ENCODE measurements around the gene POU3F1. TPM values are rescaled to one million over a fixed set of nuclear protein-coding genes. Genes with fewer than 3 reads are reported as not detected.
A peak's percentile ranks its signal among the peaks of the same experiment; 100 is the strongest.
"Not testable (repeated sequence)": the region's sequence is repeated elsewhere in the genome, so short reads cannot be mapped to it uniquely, and the experiment has no call there.

Gene POU3F1
- total RNA-seq, 3 donors from 2014 or later, result 0.91 to 1.3 (median 1.0) TPM

- H3K27me3 Mint-ChIP-seq (ENCODE audit: low read depth), result peaks cover 29% of the 10 kb centered on the region
- DNase-seq, result peak; percentile 75
These were observed 450 bp upstream of the POU3F1 start for GRCh38 chr1:38046884-38047602.

GRCh38 chr1:38045401-38046332, 926 bp downstream of the POU3F1 start:
- peak overlapping the region; percentile 60 for H3K4me3 Mint-ChIP-seq
- no peaks in the 10 kb centered on the region for H3K9me3 Mint-ChIP-seq
- peaks cover 8% of the 10 kb centered on the region for H3K4me1 Mint-ChIP-seq (ENCODE audit: low read depth)
- no peak for DNase-seq
- no peaks in the 10 kb centered on the region for H3K36me3 Mint-ChIP-seq (ENCODE audit: insufficient read depth)
- H3K27me3 Mint-ChIP-seq (ENCODE audit: low read depth), result peaks cover 41% of the 10 kb centered on the region
- peak; percentile 1 to 2 for ATAC-seq

More at GRCh38 chr1:38046884-38047602, 450 bp upstream of the POU3F1 start:
- H3K9me3 Mint-ChIP-seq, result no peaks in the 10 kb centered on the region
- peak overlapping the region; percentile 74 for H3K4me3 Mint-ChIP-seq
- ATAC-seq, result peak; percentile 89 to 90
- H3K36me3 Mint-ChIP-seq (ENCODE audit: insufficient read depth), result no peaks in the 10 kb centered on the region
- H3K4me1 Mint-ChIP-seq (ENCODE audit: low read depth), result peaks cover 8% of the 10 kb centered on the region

- DNase-seq (no peak), ATAC-seq (no peak)
- Mint-ChIP-seq H3K4me3 (peak overlapping the region; percentile 73), H3K9me3 (no peaks in the 10 kb centered on the region), H3K27me3 (ENCODE audit: low read depth) (peaks cover 52% of the 10 kb centered on the region), H3K36me3 (ENCODE audit: insufficient read depth) (no peaks in the 10 kb centered on the region), H3K4me1 (ENCODE audit: low read depth) (peaks cover 8% of the 10 kb centered on the region)
These were observed 2.1 kb downstream of the POU3F1 start for GRCh38 chr1:38044221-38045215.

- ATAC-seq (no peak), DNase-seq (no peak)
- Mint-ChIP-seq H3K27me3 (ENCODE audit: low read depth) (peaks cover 55% of the 10 kb centered on the region), H3K36me3 (ENCODE audit: insufficient read depth) (no peaks in the 10 kb centered on the region), H3K4me1 (ENCODE audit: low read depth) (peaks cover 8% of the 10 kb centered on the region), H3K4me3 (peak overlapping the region; percentile 30), H3K9me3 (no peaks in the 10 kb centered on the region)
These were observed 3.4 kb downstream of the POU3F1 start for GRCh38 chr1:38043036-38043747.

GRCh38 chr1:38041936-38042834, 4.4 kb downstream of the POU3F1 start:
- no peaks in the 10 kb centered on the region for H3K9me3 Mint-ChIP-seq
- H3K4me1 Mint-ChIP-seq (ENCODE audit: low read depth), result peaks cover 8% of the 10 kb centered on the region
- H3K36me3 Mint-ChIP-seq (ENCODE audit: insufficient read depth), result no peaks in the 10 kb centered on the region
- ATAC-seq (no peak), DNase-seq (no peak)
- H3K27me3 Mint-ChIP-seq (ENCODE audit: low read depth), result peaks cover 52% of the 10 kb centered on the region
- H3K4me3 Mint-ChIP-seq, result no peak overlapping the region

- no peaks in the 10 kb centered on the region for H3K36me3 Mint-ChIP-seq (ENCODE audit: insufficient read depth)
- H3K4me3 Mint-ChIP-seq, result no peak overlapping the region
- H3K4me1 Mint-ChIP-seq (ENCODE audit: low read depth), result peaks cover 4% of the 10 kb centered on the region
- DNase-seq (no peak), ATAC-seq (no peak)
- H3K27me3 Mint-ChIP-seq (ENCODE audit: low read depth), result peaks cover 47% of the 10 kb centered on the region
- H3K9me3 Mint-ChIP-seq, result no peaks in the 10 kb centered on the region
These were observed 7.1 kb downstream of the POU3F1 start for GRCh38 chr1:38039331-38040088.

- Mint-ChIP-seq H3K9me3 (no peaks in the 10 kb centered on the region), H3K36me3 (ENCODE audit: insufficient read depth) (no peaks in the 10 kb centered on the region), H3K4me1 (ENCODE audit: low read depth) (peaks cover under 1% of the 10 kb centered on the region), H3K27me3 (ENCODE audit: low read depth) (peaks cover 45% of the 10 kb centered on the region), H3K4me3 (no peak overlapping the region)
- ATAC-seq, result no peak
- DNase-seq, result no peak
These were observed 7.7 kb downstream of the POU3F1 start for GRCh38 chr1:38038861-38039260.

GRCh38 chr1:38037221-38037939, 9.2 kb downstream of the POU3F1 start:
- ATAC-seq (no peak), DNase-seq (no peak)
- H3K4me3 Mint-ChIP-seq, result no peak overlapping the region
- H3K36me3 Mint-ChIP-seq (ENCODE audit: insufficient read depth), result no peaks in the 10 kb centered on the region
- no peaks in the 10 kb centered on the region for H3K4me1 Mint-ChIP-seq (ENCODE audit: low read depth)
- H3K9me3 Mint-ChIP-seq, result no peaks in the 10 kb centered on the region
- H3K27me3 Mint-ChIP-seq (ENCODE audit: low read depth), result peaks cover 32% of the 10 kb centered on the region

- ATAC-seq (no peak), DNase-seq (no peak)
- Mint-ChIP-seq H3K4me3 (no peak overlapping the region), H3K27me3 (ENCODE audit: low read depth) (peaks cover 9% of the 10 kb centered on the region), H3K4me1 (ENCODE audit: low read depth) (peaks cover 19% of the 10 kb centered on the region), H3K9me3 (no peaks in the 10 kb centered on the region), H3K36me3 (ENCODE audit: insufficient read depth) (no peaks in the 10 kb centered on the region)
These were observed 11.7 kb downstream of the POU3F1 start for GRCh38 chr1:38034871-38035270.

- H3K9me3 Mint-ChIP-seq, result not testable (repeated sequence)
These were observed 13.6 kb downstream of the POU3F1 start for GRCh38 chr1:38032992-38033391.

GRCh38 chr1:38031513-38031866, 15.1 kb downstream of the POU3F1 start:
- H3K4me1 Mint-ChIP-seq (ENCODE audit: low read depth), result peaks cover 51% of the 10 kb centered on the region

More at GRCh38 chr1:38032992-38033391, 13.6 kb downstream of the POU3F1 start:
- not testable (repeated sequence) for DNase-seq; H3K36me3 Mint-ChIP-seq (ENCODE audit: insufficient read depth); H3K27me3 Mint-ChIP-seq (ENCODE audit: low read depth); ATAC-seq; H3K4me3 Mint-ChIP-seq
- H3K4me1 Mint-ChIP-seq (ENCODE audit: low read depth), result peaks cover 36% of the 10 kb centered on the region

More at GRCh38 chr1:38031513-38031866, 15.1 kb downstream of the POU3F1 start:
- Mint-ChIP-seq H3K4me3 (no peak overlapping the region), H3K27me3 (ENCODE audit: low read depth) (peaks cover 3% of the 10 kb centered on the region), H3K9me3 (no peaks in the 10 kb centered on the region), H3K36me3 (ENCODE audit: insufficient read depth) (no peaks in the 10 kb centered on the region)
- DNase-seq, result no peak
- no peak for ATAC-seq
